GM19099 (cell line): ENCODE data around the gene MDFI.

Source experiments
- POLR2A ChIP-seq: IDR thresholded peaks from 3 replicates; pipeline ENCODE4 v1.6.1; 2011; ENCODE audit warnings: low read depth; ENCODE audit not compliant: insufficient read length; ENCODE audit errors: extremely low read depth

MDFI gene

GRCh38 chr6:41621802-41622201 is 16.5 kb upstream of the MDFI start:
- TF ChIP-seq POLR2A = no peak

GRCh38 chr6:41622206-41622988 is 15.9 kb upstream of the MDFI start:
- TF ChIP-seq POLR2A = no peak

GRCh38 chr6:41623330-41623729 is 14.9 kb upstream of the MDFI start:
- no peak for TF ChIP-seq POLR2A

GRCh38 chr6:41624621-41625380 is 13.5 kb upstream of the MDFI start:
- TF ChIP-seq POLR2A = no peak

- no peak for TF ChIP-seq POLR2A
Observed at GRCh38 chr6:41625442-41625841, 12.8 kb upstream of the MDFI start.

GRCh38 chr6:41626022-41626421 is 12.2 kb upstream of the MDFI start:
- no peak for TF ChIP-seq POLR2A

GRCh38 chr6:41626917-41627316 is 11.4 kb upstream of the MDFI start:
- TF ChIP-seq POLR2A = no peak

- TF ChIP-seq POLR2A = no peak
Observed at GRCh38 chr6:41629128-41629527, 9.1 kb upstream of the MDFI start.

GRCh38 chr6:41630069-41630468 is 8.2 kb upstream of the MDFI start:
- TF ChIP-seq POLR2A = no peak

GRCh38 chr6:41630946-41631345 is 7.3 kb upstream of the MDFI start:
- TF ChIP-seq POLR2A = no peak

GRCh38 chr6:41633056-41633634 is 5.1 kb upstream of the MDFI start:
- TF ChIP-seq POLR2A = no peak

GRCh38 chr6:41634657-41635056 is 3.6 kb upstream of the MDFI start:
- no peak for TF ChIP-seq POLR2A

GRCh38 chr6:41635365-41635764 is 2.9 kb upstream of the MDFI start:
- TF ChIP-seq POLR2A = no peak

- no peak for TF ChIP-seq POLR2A
Observed at GRCh38 chr6:41636833-41637193, 1.5 kb upstream of the MDFI start.

GRCh38 chr6:41637194-41638001 is 870 bp upstream of the MDFI start:
- no peak for TF ChIP-seq POLR2A

- no peak for TF ChIP-seq POLR2A
Observed at GRCh38 chr6:41638935-41639808, 904 bp downstream of the MDFI start.
